Prostate gland (tissue), 2 donors: ENCODE measurements around the gene SPIRE2. TPM values are rescaled to one million over a fixed set of nuclear protein-coding genes. Genes with fewer than 3 reads are reported as not detected.

ENCODE experiments used
- DNase-seq: peaks from one replicate; pipeline ENCODE4 v3.0.0-alpha.2; 2019; ENCODE audit warnings: low spot score
- H3K27ac ChIP-seq, 2 donors: fragments of 200-600 bp; sonication (generic); 2 replicates each; pipeline ENCODE4 v1.5.1; 2017 to 2019
- H3K27me3 ChIP-seq: fragments of 200-600 bp; sonication (generic); replicated peaks from 2 replicates; pipeline ENCODE4 v1.5.1; 2019; ENCODE audit not compliant: insufficient read depth
- H3K36me3 ChIP-seq, 2 donors: fragments of 200-600 bp; sonication (generic); 1 replicate in 1 of 2; 2 replicates in 1 of 2; pipeline versions ENCODE4 v1.5.1 to v1.8.1; 2017 to 2019
- H3K4me1 ChIP-seq: fragments of 200-600 bp; sonication (generic); replicated peaks from 2 replicates; pipeline ENCODE4 v1.5.1; 2019
- H3K4me3 ChIP-seq, 2 donors: fragments of 200-600 bp; sonication (generic); 2 replicates each; pipeline ENCODE4 v1.5.1; 2017 to 2019
- H3K9me3 ChIP-seq: fragments of 200-600 bp; sonication (generic); 2 replicates; pipeline ENCODE4 v1.5.1; 2017
- CTCF ChIP-seq, 4 experiments: fragments of 200-600 bp in 2 of 4; fragments of 450-650 bp in 2 of 4; sonication (generic) in 2 of 4; IDR thresholded peaks; 1 replicate in 3 of 4; 2 replicates in 1 of 4; pipeline ENCODE4 v1.5.1; 2016 to 2019; ENCODE audit warnings: antibody characterized with exemption in 4 of 4, mild to moderate bottlenecking in 2 of 4, moderate library complexity in 2 of 4
- POLR2A ChIP-seq: fragments of 450-650 bp; IDR thresholded peaks from one replicate; pipeline ENCODE4 v1.6.1; 2016; ENCODE audit warnings: antibody characterized with exemption, mild to moderate bottlenecking
- POLR2AphosphoS5 ChIP-seq: sonication (generic); formaldehyde crosslinking; IDR thresholded peaks from one replicate; pipeline ENCODE4 v1.6.1; 2017; ENCODE audit warnings: antibody characterized with exemption
- WGBS: methylation state at CpG from one replicate; pipeline ENCODE4 v1.1.5; 2018; 5-methylcytosine and 5-hydroxymethylcytosine counted together
- intact Hi-C: fragments of 100-400 bp; cut with DNase I; formaldehyde crosslinking; loops from one replicate; pipeline ENCODE4 v1.14.2; 2022
- total RNA-seq, 2 donors: library from RNA; depleted of rRNA; stranded (reverse); fragments of >200 nt; gene quantifications; one replicate each; pipeline ENCODE4 v1.1.0, GENCODE V29; 2016

SPIRE2 gene
- total RNA-seq, 2 donors from 2014 or later, result 13.7 to 15.5 TPM

- Histone ChIP-seq H3K9me3 (no peaks in the 10 kb centered on the region), H3K4me1 (no peaks in the 10 kb centered on the region), H3K36me3 (peaks cover 16 to 58% of the 10 kb centered on the region in 2 donors), H3K27me3 (no peaks in the 10 kb centered on the region), H3K27ac (no peak overlapping the region), H3K4me3 (no peak overlapping the region)
- no peak for DNase-seq
- intact Hi-C loops, result no loop called here
- WGBS, result 90% methylated on average over 13 of the region's 16 CpGs
- TF ChIP-seq POLR2AphosphoS5 (no peak), POLR2A (no peak), CTCF (IDR thresholded peaks at IDR 0.05) (no peak)
These were observed 62.8 kb downstream of the SPIRE2 start for GRCh38 chr16:89890886-89891657.

- H3K9me3 ChIP-seq, result no peaks in the 10 kb centered on the region
- WGBS, result 92% methylated on average over 18 of the region's 18 CpGs
- H3K4me1 ChIP-seq, result no peaks in the 10 kb centered on the region
- H3K27ac ChIP-seq, result no peak overlapping the region
- peaks cover 16 to 49% of the 10 kb centered on the region in 2 donors for H3K36me3 ChIP-seq
- no peak overlapping the region for H3K4me3 ChIP-seq
- no peaks in the 10 kb centered on the region for H3K27me3 ChIP-seq
- no peak for TF ChIP-seq CTCF (IDR thresholded peaks at IDR 0.05)
- TF ChIP-seq POLR2A, result no peak
- intact Hi-C loops, result no loop called here
- DNase-seq, result no peak
These were observed 63.9 kb downstream of the SPIRE2 start for GRCh38 chr16:89892055-89892630.

- intact Hi-C loops, result no loop called here
- WGBS, result 100% methylated on average over 8 of the region's 9 CpGs
- H3K9me3 ChIP-seq, result no peaks in the 10 kb centered on the region
- no peak overlapping the region for H3K4me3 ChIP-seq
- no peak overlapping the region for H3K27ac ChIP-seq
- TF ChIP-seq CTCF (IDR thresholded peaks at IDR 0.05), result no peak
- TF ChIP-seq POLR2A, result no peak
- TF ChIP-seq POLR2AphosphoS5, result no peak
- H3K36me3 ChIP-seq, result peaks cover 16 to 48% of the 10 kb centered on the region in 2 donors
- H3K27me3 ChIP-seq, result no peaks in the 10 kb centered on the region
- H3K4me1 ChIP-seq, result no peaks in the 10 kb centered on the region
- no peak for DNase-seq
These were observed 64.4 kb downstream of the SPIRE2 start for GRCh38 chr16:89892635-89893034.

- intact Hi-C loops, result no loop called here
- Histone ChIP-seq H3K36me3 (peaks cover 19 to 52% of the 10 kb centered on the region in 2 donors), H3K4me1 (no peaks in the 10 kb centered on the region), H3K27me3 (no peaks in the 10 kb centered on the region), H3K9me3 (no peaks in the 10 kb centered on the region), H3K4me3 (no peak overlapping the region), H3K27ac (no peak overlapping the region)
- no peak for DNase-seq
- TF ChIP-seq POLR2A (no peak), POLR2AphosphoS5 (no peak), CTCF (IDR thresholded peaks at IDR 0.05) (no peak)
- 90% methylated on average over 40 of the region's 45 CpGs for WGBS
These were observed 65.6 kb downstream of the SPIRE2 start for GRCh38 chr16:89893642-89894548.
